ENCODE measurements around the gene BAAT.
"Not testable (repeated sequence)": the region's sequence is repeated elsewhere in the genome, so short reads cannot be mapped to it uniquely, and the experiment has no call there.

The BAAT gene

GRCh38 chr9:101359679-101360078 is 25.1 kb downstream of the BAAT start:
- DNase-seq (ENCODE audit: low read depth) = no peak

- no peak for DNase-seq (ENCODE audit: low read depth)
Measured at GRCh38 chr9:101356619-101357018, 28.2 kb downstream of the BAAT start.

GRCh38 chr9:101354765-101355708 is 29.8 kb downstream of the BAAT start:
- DNase-seq (ENCODE audit: low read depth) = no peak

- DNase-seq (ENCODE audit: low read depth) = no peak
Measured at GRCh38 chr9:101354143-101354764, 30.6 kb downstream of the BAAT start.

GRCh38 chr9:101353683-101354082 is 31.1 kb downstream of the BAAT start:
- DNase-seq (ENCODE audit: low read depth) = no peak

GRCh38 chr9:101352892-101353463 is 31.8 kb downstream of the BAAT start:
- no peak for DNase-seq (ENCODE audit: low read depth)

GRCh38 chr9:101350285-101350684 is 34.5 kb downstream of the BAAT start:
- no peak for DNase-seq (ENCODE audit: low read depth)

- DNase-seq (ENCODE audit: low read depth) = no peak
Measured at GRCh38 chr9:101342595-101342994, 42.2 kb downstream of the BAAT start.

- no peak for DNase-seq (ENCODE audit: low read depth)
Measured at GRCh38 chr9:101341958-101342357, 42.8 kb downstream of the BAAT start.

GRCh38 chr9:101337237-101337636 is 47.6 kb downstream of the BAAT start:
- DNase-seq (ENCODE audit: low read depth) = no peak

- DNase-seq (ENCODE audit: low read depth) = no peak
Measured at GRCh38 chr9:101336091-101336490, 48.7 kb downstream of the BAAT start.

- DNase-seq (ENCODE audit: low read depth) = no peak
Measured at GRCh38 chr9:101333926-101334702, 50.7 kb downstream of the BAAT start.

- no peak for DNase-seq (ENCODE audit: low read depth)
Measured at GRCh38 chr9:101333490-101333889, 51.3 kb downstream of the BAAT start.

GRCh38 chr9:101332362-101332761 is 52.4 kb downstream of the BAAT start:
- DNase-seq (ENCODE audit: low read depth) = no peak

- not testable (repeated sequence) for DNase-seq (ENCODE audit: low read depth)
Measured at GRCh38 chr9:101327422-101327909, 57.3 kb downstream of the BAAT start.

GRCh38 chr9:101326501-101326900 is 58.3 kb downstream of the BAAT start:
- DNase-seq (ENCODE audit: low read depth) = no peak

GRCh38 chr9:101326035-101326434 is 58.8 kb downstream of the BAAT start:
- no peak for DNase-seq (ENCODE audit: low read depth)

GRCh38 chr9:101325053-101325452 is 59.8 kb downstream of the BAAT start:
- DNase-seq (ENCODE audit: low read depth) = no peak

- no peak for DNase-seq (ENCODE audit: low read depth)
Measured at GRCh38 chr9:101324245-101324804, 60.5 kb downstream of the BAAT start.

GRCh38 chr9:101323129-101323528 is 61.7 kb downstream of the BAAT start:
- no peak for DNase-seq (ENCODE audit: low read depth)

GRCh38 chr9:101317735-101318134 is 67.1 kb downstream of the BAAT start:
- DNase-seq (ENCODE audit: low read depth) = no peak

- no peak for DNase-seq (ENCODE audit: low read depth)
Measured at GRCh38 chr9:101315112-101315450, 69.7 kb downstream of the BAAT start.
